Measurements from ENCODE around the gene SLC25A2.
A peak's percentile ranks its signal among the peaks of the same experiment; 100 is the strongest.
"Not testable (repeated sequence)": the region's sequence is repeated elsewhere in the genome, so short reads cannot be mapped to it uniquely, and the experiment has no call there.

Gene SLC25A2

GRCh38 chr5:141342773-141343172 lies 38.9 kb upstream of the SLC25A2 start:
- no peak for TF ChIP-seq CTCF (IDR thresholded peaks at IDR 0.05; ENCODE audit: control insufficient read depth, extremely low read depth, insufficient read depth)
- no peak for DNase-seq (ENCODE audit: low read depth)

GRCh38 chr5:141340781-141341354 lies 37.0 kb upstream of the SLC25A2 start:
- not testable (repeated sequence) for DNase-seq (ENCODE audit: low read depth)

More at GRCh38 chr5:141342773-141343172, 38.9 kb upstream of the SLC25A2 start:
- no peak overlapping the region for H3K4me3 ChIP-seq (ENCODE audit: low read depth, low read length)

GRCh38 chr5:141338538-141339306 lies 34.9 kb upstream of the SLC25A2 start, which contains the start of gene PCDHGA2:
Gene PCDHGA2, plus strand, starts transcription at chr5:141338760.
- peak; percentile 38; the same call in 1 of the 2 replicates for TF ChIP-seq CTCF (IDR thresholded peaks at IDR 0.05; ENCODE audit: control insufficient read depth, extremely low read depth, insufficient read depth)
- H3K4me3 ChIP-seq (ENCODE audit: low read depth, low read length), result peak within 1 kb of the TSS; percentile 38
- DNase-seq (ENCODE audit: low read depth), result no peak

More at GRCh38 chr5:141340781-141341354, 37.0 kb upstream of the SLC25A2 start:
- H3K4me3 ChIP-seq (ENCODE audit: low read depth, low read length), result not testable (repeated sequence)

GRCh38 chr5:141332571-141332970 lies 28.7 kb upstream of the SLC25A2 start:
- DNase-seq (ENCODE audit: low read depth); H3K4me3 ChIP-seq (ENCODE audit: low read depth, low read length): not testable (repeated sequence)

- TF ChIP-seq CTCF (IDR thresholded peaks at IDR 0.05; ENCODE audit: control insufficient read depth, extremely low read depth, insufficient read depth), result peak; percentile 68
- peak within 1 kb of the TSS; percentile 52 for H3K4me3 ChIP-seq (ENCODE audit: low read depth, low read length)
- peak; percentile 27 for DNase-seq (ENCODE audit: low read depth)
These were observed 26.6 kb upstream of the SLC25A2 start, which contains the start of gene PCDHGA1 for GRCh38 chr5:141330299-141331080. Gene PCDHGA1, plus strand, starts transcription at chr5:141330514.

- TF ChIP-seq CTCF (IDR thresholded peaks at IDR 0.05; ENCODE audit: control insufficient read depth, extremely low read depth, insufficient read depth), result no peak
- no peak overlapping the region for H3K4me3 ChIP-seq (ENCODE audit: low read depth, low read length)
- no peak for DNase-seq (ENCODE audit: low read depth)
These were observed 24.4 kb upstream of the SLC25A2 start for GRCh38 chr5:141328231-141328630.

- DNase-seq (ENCODE audit: low read depth), result peak; percentile 46
- H3K4me3 ChIP-seq (ENCODE audit: low read depth, low read length), result peak overlapping the region; percentile 49
- TF ChIP-seq CTCF (IDR thresholded peaks at IDR 0.05; ENCODE audit: control insufficient read depth, extremely low read depth, insufficient read depth), result peak; percentile 77
These were observed 22.4 kb upstream of the SLC25A2 start for GRCh38 chr5:141326088-141326854.
